Stimulated activated CD4-positive, alpha-beta T cell treated with anti-CD3 and anti-CD28 coated beads, TNF-alpha, amount 100 ng/mL, for 4 hours (primary cell): Measurements from ENCODE around the gene HDGFL3.
"Not testable (repeated sequence)": the region's sequence is repeated elsewhere in the genome, so short reads cannot be mapped to it uniquely, and the experiment has no call there.

Source experiments
- DNase-seq, 3 experiments: peaks; one replicate each; pipeline ENCODE4 v3.0.0-alpha.2; 2020; ENCODE audit warnings: low read depth in 3 of 3

HDGFL3 gene

GRCh38 chr15:83194528-83194927 is 13.1 kb downstream of the HDGFL3 start:
- DNase-seq, result no peak

- no peak for DNase-seq
These were observed 13.9 kb downstream of the HDGFL3 start for GRCh38 chr15:83193721-83194120.

- DNase-seq, result no peak
These were observed 14.9 kb downstream of the HDGFL3 start for GRCh38 chr15:83192742-83193141.

GRCh38 chr15:83190450-83190849 is 17.2 kb downstream of the HDGFL3 start:
- DNase-seq, result no peak

- DNase-seq, result no peak
These were observed 22.1 kb downstream of the HDGFL3 start for GRCh38 chr15:83185561-83185960.

- DNase-seq, result no peak
These were observed 28.7 kb downstream of the HDGFL3 start for GRCh38 chr15:83178869-83179325.

GRCh38 chr15:83178390-83178789 is 29.2 kb downstream of the HDGFL3 start:
- no peak for DNase-seq

- DNase-seq, result no peak
These were observed 32.7 kb downstream of the HDGFL3 start for GRCh38 chr15:83174891-83175290.

GRCh38 chr15:83170474-83171165 is 37.0 kb downstream of the HDGFL3 start:
- no peak for DNase-seq

GRCh38 chr15:83169576-83169975 is 38.0 kb downstream of the HDGFL3 start:
- DNase-seq, result not testable (repeated sequence)

- DNase-seq, result no peak
These were observed 40.8 kb downstream of the HDGFL3 start for GRCh38 chr15:83166830-83167229.

- DNase-seq, result no peak
These were observed 41.4 kb downstream of the HDGFL3 start for GRCh38 chr15:83166218-83166617.

- no peak for DNase-seq
These were observed 42.7 kb downstream of the HDGFL3 start for GRCh38 chr15:83164771-83165404.

- DNase-seq, result no peak
These were observed 43.4 kb downstream of the HDGFL3 start for GRCh38 chr15:83164111-83164770.

- DNase-seq, result no peak
These were observed 44.6 kb downstream of the HDGFL3 start for GRCh38 chr15:83163032-83163431.

- no peak for DNase-seq
These were observed 46.9 kb downstream of the HDGFL3 start for GRCh38 chr15:83160741-83161140.

- no peak for DNase-seq
These were observed 49.2 kb downstream of the HDGFL3 start for GRCh38 chr15:83158393-83158792.

GRCh38 chr15:83155942-83156341 is 51.7 kb downstream of the HDGFL3 start:
- no peak for DNase-seq

GRCh38 chr15:83153288-83153687 is 54.3 kb downstream of the HDGFL3 start:
- DNase-seq, result no peak

- no peak for DNase-seq
These were observed 62.9 kb downstream of the HDGFL3 start for GRCh38 chr15:83144771-83145170.

GRCh38 chr15:83142151-83142550 is 65.5 kb downstream of the HDGFL3 start:
- not testable (repeated sequence) for DNase-seq

- DNase-seq, result no peak
These were observed 74.6 kb downstream of the HDGFL3 start for GRCh38 chr15:83132861-83133523.
